SK-N-DZ (cell line): ENCODE measurements around the gene TMEFF2.

ENCODE experiments used
- DNase-seq: peaks from one replicate; pipeline ENCODE4 v3.0.0-alpha.2; 2015; ENCODE audit warnings: low spot score

The TMEFF2 gene

DNA sequence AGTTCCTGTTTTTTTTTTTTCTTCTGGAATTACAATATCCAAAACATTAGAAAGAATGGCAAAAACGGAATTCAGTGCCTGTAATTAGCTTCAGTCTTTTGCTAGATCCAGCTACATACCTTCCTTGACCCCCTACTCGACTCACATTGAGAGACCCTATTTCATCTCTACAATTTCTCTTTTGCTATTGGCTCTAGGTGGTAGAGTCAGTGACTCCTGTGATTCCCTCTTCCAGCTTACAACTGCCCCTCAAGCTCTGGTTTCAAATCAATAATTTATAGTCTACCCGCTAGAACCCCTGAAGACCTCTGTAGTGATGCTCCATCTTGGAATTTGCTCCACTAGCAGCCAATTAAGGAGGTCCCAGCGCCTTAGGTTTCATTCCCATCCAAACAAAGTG, 125.8 kb downstream of the TMEFF2 start:
- DNase-seq: no peak

- no peak for DNase-seq
These were observed 127.1 kb downstream of the TMEFF2 start for GRCh38 chr2:192067631-192068030.

DNA sequence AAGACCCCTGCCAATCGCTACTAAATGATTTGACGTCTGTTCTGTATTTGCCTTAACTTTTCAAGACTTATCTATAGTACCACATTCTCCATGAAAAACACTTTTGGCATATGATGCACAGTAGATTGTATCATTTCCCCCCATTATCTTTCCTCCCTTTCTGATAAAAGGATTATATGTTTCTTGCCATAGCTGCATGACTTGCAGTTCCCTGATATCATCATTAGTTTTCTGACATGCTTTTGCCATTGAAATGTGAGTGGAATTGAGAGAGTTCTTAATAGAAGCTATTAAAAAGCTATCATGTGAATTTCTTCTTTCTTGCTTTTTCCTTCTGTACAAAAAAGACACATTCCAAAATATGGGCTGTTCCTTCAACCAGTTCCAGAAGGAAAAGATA, 130.3 kb downstream of the TMEFF2 start:
- no peak for DNase-seq

DNA sequence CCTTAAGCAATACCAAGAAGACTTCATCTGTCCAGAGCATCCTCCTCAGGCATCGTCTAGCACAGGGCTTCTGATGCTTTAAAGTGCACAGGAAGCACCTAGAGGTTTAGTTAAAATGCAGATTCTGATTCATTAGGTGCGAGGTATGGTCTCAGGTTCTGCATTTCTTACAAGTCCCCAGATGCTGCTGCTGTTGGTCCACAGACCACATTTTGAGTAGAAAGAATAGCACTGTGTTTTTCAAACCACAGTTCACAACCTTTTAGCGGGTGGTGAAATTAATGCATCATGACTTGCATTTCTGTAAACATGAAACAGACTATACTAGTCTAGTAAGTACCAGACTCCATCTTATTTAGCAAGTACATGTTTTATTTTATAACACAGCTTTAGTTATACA, 134.6 kb downstream of the TMEFF2 start:
- DNase-seq: no peak

DNA sequence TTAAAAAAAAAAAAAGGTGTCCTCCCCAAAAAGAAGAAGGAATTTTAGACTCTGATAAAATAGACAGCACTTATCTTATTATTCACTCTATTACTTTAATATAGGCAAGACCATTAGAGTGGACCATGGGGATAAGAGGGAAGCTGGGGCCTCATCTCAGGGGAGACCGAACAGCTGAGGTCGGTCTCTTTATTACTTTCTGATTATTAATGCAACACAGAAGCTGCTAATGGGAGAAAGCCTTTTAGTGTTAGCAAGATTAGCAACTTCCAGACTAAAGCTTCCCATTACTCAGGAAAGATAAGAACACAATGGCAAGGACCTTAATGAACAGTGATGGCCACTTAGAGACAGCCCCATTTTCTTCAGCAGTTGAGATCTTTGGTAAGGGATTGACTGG, 135.5 kb downstream of the TMEFF2 start:
- no peak for DNase-seq

DNA sequence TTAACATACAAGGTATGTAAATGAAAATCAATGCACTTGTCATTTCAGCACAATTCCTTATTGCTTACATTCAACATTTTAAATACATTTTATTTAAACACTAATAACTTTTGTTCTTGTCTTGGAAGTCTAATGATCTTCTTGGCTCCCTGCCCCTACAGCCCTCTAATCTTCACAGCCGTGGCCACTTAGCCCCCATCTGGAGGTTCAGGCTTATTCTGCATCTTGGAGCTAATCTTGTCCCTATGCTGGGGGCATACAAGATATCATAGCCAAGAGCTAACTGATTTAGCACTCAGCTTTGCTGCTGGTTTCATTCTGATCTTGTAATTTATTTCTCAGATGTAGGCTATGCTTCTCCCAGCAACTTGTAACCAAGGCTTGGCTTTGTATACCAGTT, 140.8 kb downstream of the TMEFF2 start:
- no peak for DNase-seq

GRCh38 chr2:192051533-192051932, 143.2 kb downstream of the TMEFF2 start:
- no peak for DNase-seq

GRCh38 chr2:192049362-192049761, 145.4 kb downstream of the TMEFF2 start:
- DNase-seq: no peak

- DNase-seq: no peak
These were observed 147.2 kb downstream of the TMEFF2 start for GRCh38 chr2:192047315-192048107.

GRCh38 chr2:192044496-192044895, 150.2 kb downstream of the TMEFF2 start:
- DNase-seq: no peak

- peak; percentile 63 for DNase-seq
These were observed 151.4 kb downstream of the TMEFF2 start for GRCh38 chr2:192043216-192043870.

DNA sequence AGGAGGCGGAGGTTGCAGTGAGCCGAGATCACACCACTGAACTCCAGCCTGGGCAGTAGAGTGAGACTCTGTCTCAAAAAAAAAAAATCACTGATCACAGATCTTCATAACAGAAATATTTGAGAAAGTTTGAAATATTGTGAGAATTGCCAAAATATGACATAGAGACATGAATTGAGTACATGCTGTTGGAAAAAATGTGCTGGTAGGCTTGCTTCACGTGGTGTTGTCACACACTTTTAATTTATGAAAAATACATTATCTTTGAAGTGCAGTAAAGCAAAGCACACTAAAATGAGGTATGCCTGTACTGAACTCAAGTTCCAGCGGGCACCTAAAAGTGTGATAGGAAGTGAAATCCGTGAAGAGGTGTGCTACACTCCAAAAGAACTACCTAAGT, 152.6 kb downstream of the TMEFF2 start:
- no peak for DNase-seq

GRCh38 chr2:192038110-192038509, 156.6 kb downstream of the TMEFF2 start:
- no peak for DNase-seq

- peak; percentile 57 for DNase-seq
These were observed 158.8 kb downstream of the TMEFF2 start for GRCh38 chr2:192035731-192036442.

DNA sequence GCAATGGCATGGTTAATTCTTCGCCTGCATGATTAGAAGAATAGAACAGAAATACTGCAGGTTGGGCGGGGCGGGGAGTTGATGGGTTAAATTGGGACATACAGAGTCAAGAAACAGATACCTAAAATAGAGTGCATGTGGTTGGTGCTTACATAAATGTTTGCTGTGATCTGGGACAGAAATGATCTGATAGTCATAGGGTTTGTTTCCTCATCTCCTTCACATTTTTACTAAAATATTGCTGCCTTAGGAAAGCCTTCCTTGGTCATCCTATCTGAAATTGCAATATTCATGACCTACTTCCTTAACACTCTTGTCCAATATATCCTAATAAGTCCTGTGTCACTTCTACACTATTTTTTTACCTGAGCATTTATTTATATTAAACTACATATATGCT, 163.9 kb downstream of the TMEFF2 start:
- DNase-seq: no peak

GRCh38 chr2:192030289-192030688, 164.4 kb downstream of the TMEFF2 start:
- no peak for DNase-seq

DNA sequence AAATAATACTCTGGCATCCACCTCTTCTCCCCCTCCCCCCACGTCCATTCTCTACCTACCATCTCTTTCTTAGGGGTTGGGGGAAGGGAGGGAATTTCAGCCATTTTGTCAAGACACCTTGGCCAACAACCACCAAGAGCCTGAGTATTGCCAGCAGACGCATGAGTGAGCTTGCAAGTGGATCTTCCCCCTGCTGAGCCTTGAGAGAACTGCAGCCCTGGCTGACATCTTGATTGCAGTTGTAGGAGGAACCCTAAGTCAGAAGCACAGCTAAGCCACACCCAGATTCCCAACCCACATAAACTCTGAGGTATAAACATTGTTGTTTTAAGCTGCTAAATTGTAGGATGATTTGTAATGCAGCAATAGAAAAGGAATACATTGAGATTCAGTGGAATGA, 165.6 kb downstream of the TMEFF2 start:
- no peak for DNase-seq

DNA sequence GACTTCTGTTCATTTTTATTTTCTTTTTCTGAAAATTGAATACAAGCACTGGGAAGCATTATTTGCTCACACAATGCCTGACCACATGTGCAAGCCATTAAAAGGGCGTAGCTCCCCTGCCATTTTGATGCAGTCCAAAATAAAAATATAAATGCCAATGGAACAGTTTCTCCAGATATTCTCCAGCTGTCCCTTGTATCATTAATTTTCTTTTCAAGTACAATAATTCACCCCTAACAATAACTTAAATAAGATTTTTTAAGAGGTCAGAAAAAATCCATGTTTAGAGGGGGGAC, 168.0 kb downstream of the TMEFF2 start:
- DNase-seq: no peak

DNA sequence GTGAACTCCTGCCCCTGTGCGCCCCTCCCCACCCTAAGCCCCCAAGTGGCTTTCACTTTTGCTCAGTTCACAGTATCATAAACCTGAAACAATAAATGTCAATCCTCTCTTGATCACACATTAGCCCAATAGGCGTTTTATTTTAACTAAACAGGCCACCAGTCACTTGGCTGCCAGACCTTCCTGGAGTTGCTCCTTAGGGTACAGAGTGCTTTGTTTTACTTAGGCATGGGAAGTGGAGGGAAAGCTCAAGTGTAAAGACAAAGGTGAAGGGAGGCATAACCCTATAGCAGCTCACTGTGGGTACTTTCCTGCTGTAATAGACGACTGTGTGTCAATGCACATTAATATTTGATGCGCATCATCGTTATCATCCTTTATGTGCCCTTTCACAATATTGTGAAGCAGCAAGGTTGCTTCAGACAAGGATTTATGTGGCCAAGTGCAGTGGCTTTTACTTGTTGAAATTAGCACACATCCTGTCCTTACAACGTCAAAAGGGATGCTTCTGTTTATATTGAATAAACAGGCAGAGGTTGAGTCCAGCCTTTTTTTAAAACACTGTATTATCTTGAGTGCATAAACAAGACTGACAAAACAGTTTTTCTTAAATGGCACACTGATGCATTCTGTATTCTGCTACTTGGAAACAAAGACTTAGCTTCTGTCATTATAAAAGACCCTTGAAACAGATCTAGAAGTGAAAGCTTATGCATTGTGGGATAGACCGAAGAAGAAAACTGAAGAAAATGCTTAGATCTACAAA, 168.5 kb downstream of the TMEFF2 start:
- no peak for DNase-seq

DNA sequence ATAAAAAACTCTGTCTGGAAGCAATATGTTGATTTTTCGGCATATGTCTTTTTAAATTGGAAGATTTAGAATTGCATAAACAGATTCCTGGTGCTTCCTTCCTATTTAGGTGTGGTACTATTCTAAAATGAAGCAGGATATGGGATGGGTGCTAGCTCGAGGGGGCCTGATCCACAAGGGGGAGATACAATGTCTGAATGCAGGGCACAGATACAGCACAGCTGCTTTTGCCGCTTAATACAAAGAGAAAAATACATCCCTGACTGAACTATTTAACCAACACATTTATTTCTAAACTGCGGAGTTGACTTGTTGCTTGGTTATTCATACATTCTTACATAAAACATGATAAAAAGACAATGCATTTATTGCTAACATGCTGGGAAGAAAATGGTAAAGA, 169.1 kb downstream of the TMEFF2 start:
- no peak for DNase-seq

DNA sequence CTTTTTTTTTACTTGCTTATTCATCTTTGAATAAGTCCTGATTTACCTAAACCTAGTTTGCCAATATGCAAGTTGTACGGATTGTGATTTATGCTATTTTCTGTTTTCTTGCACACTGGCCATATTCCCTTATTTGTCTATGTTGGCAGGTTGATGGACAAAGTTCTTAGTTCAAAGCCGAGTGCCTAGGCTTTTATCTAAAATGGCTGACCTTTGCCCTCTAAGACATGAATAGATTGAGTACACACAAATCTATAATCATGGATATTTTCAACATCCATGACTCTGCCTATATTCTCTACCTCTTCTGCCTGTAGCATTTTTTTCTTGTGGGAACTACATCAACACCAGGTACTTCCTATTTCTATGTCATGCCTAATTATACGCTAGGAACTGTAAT, 171.7 kb downstream of the TMEFF2 start:
- no peak for DNase-seq

DNA sequence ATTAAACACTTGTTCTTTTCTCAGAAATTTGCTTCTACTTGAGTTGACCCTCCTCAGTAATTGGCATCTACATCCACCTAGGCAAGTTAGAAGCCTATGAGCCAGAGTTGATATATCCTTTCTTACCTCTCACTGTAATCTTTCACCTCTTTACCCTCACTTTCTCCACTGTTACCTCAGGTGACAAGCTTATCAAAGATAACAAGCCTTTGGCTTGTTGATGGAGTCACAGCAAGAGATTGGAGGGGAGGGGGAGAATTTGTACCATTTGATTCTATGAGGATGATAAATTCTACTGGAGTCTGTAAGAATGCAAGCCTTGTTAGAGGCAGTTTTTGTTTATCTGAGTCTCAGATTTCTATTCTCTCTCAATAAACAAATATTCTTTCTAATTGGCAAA, 176.9 kb downstream of the TMEFF2 start:
- DNase-seq: no peak
